Measurements from ENCODE around the gene COX10. TPM values are rescaled to one million over a fixed set of nuclear protein-coding genes. Genes with fewer than 3 reads are reported as not detected.

COX10 gene
- total RNA-seq, 1 experiment from 2014 or later, result 20.0 TPM

GRCh38 chr17:14196377-14196997 lies 127.2 kb downstream of the COX10 start:
- Histone ChIP-seq H3K27ac (ENCODE audit: low read depth, low read length, poor library complexity, severe bottlenecking) (no peak overlapping the region), H3K4me3 (ENCODE audit: low read depth, low read length, poor library complexity, severe bottlenecking) (no peak overlapping the region), H3K27me3 (replicated peaks; ENCODE audit: insufficient read depth, low read depth, low read length, poor library complexity) (no peaks in the 10 kb centered on the region), H3K36me3 (ENCODE audit: insufficient read depth, low read length, poor library complexity, severe bottlenecking) (no peaks in the 10 kb centered on the region), H3K9me3 (ENCODE audit: low read depth, low read length, poor library complexity, severe bottlenecking) (no peaks in the 10 kb centered on the region), H3K4me1 (ENCODE audit: insufficient read depth, low read length, poor library complexity, severe bottlenecking) (peaks cover 10% of the 10 kb centered on the region)
- no TSS peak for BruUV-seq (replicated peaks)
- intact Hi-C loops (cut with micrococcal nuclease; ENCODE audit: unreplicated experiment), result no loop called here
- no peak for DNase-seq (ENCODE audit: low spot score)
- TF ChIP-seq EZH2 (IDR thresholded peaks at IDR 0.05; ENCODE audit: borderline replicate concordance, low read depth, low read length, poor library complexity, severe bottlenecking) (no peak), CTCF (conservative IDR thresholded peaks at IDR 0.05; ENCODE audit: low read depth, low read length) (peak; percentile 39; the same call in 1 of the 2 replicates)
- POLR2A ChIA-PET (ENCODE audit: low non-redundant PET), result no interaction called here
- CTCF ChIA-PET, result no interaction called here

- intact Hi-C loops (cut with micrococcal nuclease; ENCODE audit: unreplicated experiment), result no loop called here
- no peaks in the 10 kb centered on the region for H3K36me3 ChIP-seq (ENCODE audit: insufficient read depth, low read length, poor library complexity, severe bottlenecking)
- TF ChIP-seq EZH2 (IDR thresholded peaks at IDR 0.05; ENCODE audit: borderline replicate concordance, low read depth, low read length, poor library complexity, severe bottlenecking) (no peak), CTCF (conservative IDR thresholded peaks at IDR 0.05; ENCODE audit: low read depth, low read length) (no peak)
- CTCF ChIA-PET, result no interaction called here
- POLR2A ChIA-PET (ENCODE audit: low non-redundant PET), result no interaction called here
- peaks cover 13% of the 10 kb centered on the region for H3K4me1 ChIP-seq (ENCODE audit: insufficient read depth, low read length, poor library complexity, severe bottlenecking)
- no peak for DNase-seq (ENCODE audit: low spot score)
- no peak overlapping the region for H3K27ac ChIP-seq (ENCODE audit: low read depth, low read length, poor library complexity, severe bottlenecking)
- no peaks in the 10 kb centered on the region for H3K27me3 ChIP-seq (replicated peaks; ENCODE audit: insufficient read depth, low read depth, low read length, poor library complexity)
- H3K4me3 ChIP-seq (ENCODE audit: low read depth, low read length, poor library complexity, severe bottlenecking), result no peak overlapping the region
- H3K9me3 ChIP-seq (ENCODE audit: low read depth, low read length, poor library complexity, severe bottlenecking), result no peaks in the 10 kb centered on the region
- no TSS peak for BruUV-seq (replicated peaks)
Measured at GRCh38 chr17:14197057-14197456, 127.8 kb downstream of the COX10 start.

GRCh38 chr17:14197586-14197985 lies 128.3 kb downstream of the COX10 start:
- intact Hi-C loops (cut with micrococcal nuclease; ENCODE audit: unreplicated experiment), result no loop called here
- H3K4me3 ChIP-seq (ENCODE audit: low read depth, low read length, poor library complexity, severe bottlenecking), result no peak overlapping the region
- TF ChIP-seq CTCF (conservative IDR thresholded peaks at IDR 0.05; ENCODE audit: low read depth, low read length) (no peak), EZH2 (IDR thresholded peaks at IDR 0.05; ENCODE audit: borderline replicate concordance, low read depth, low read length, poor library complexity, severe bottlenecking) (no peak)
- ChIA-PET CTCF (no interaction called here), POLR2A (ENCODE audit: low non-redundant PET) (interaction anchor here (0.6 kb wide), 1 partner anchor 59 kb away, joined by 3 read pairs; no protein-coding TSS in a partner anchor)
- DNase-seq (ENCODE audit: low spot score), result no peak
- H3K9me3 ChIP-seq (ENCODE audit: low read depth, low read length, poor library complexity, severe bottlenecking), result no peaks in the 10 kb centered on the region
- H3K27ac ChIP-seq (ENCODE audit: low read depth, low read length, poor library complexity, severe bottlenecking), result no peak overlapping the region
- no peaks in the 10 kb centered on the region for H3K36me3 ChIP-seq (ENCODE audit: insufficient read depth, low read length, poor library complexity, severe bottlenecking)
- no TSS peak for BruUV-seq (replicated peaks)
- peaks cover 13% of the 10 kb centered on the region for H3K4me1 ChIP-seq (ENCODE audit: insufficient read depth, low read length, poor library complexity, severe bottlenecking)
- H3K27me3 ChIP-seq (replicated peaks; ENCODE audit: insufficient read depth, low read depth, low read length, poor library complexity), result no peaks in the 10 kb centered on the region
